Cardiac muscle cell (in vitro differentiated cells and primary cell): Measurements from ENCODE around the gene PSRC1. TPM values are rescaled to one million over a fixed set of nuclear protein-coding genes. Genes with fewer than 3 reads are reported as not detected.

ENCODE experiments used
- DNase-seq, 2 donors: peaks; one replicate each; pipeline versions ENCODE4 v3.0.0 to v3.0.0-alpha.2; 2010 to 2017; ENCODE audit warnings: low read depth in 1 of 2, low spot score in 1 of 2
- H3K27ac ChIP-seq: fragments of 200-600 bp; sonication (generic); 2 replicates; pipeline ENCODE4 v1.5.1; 2016
- H3K27me3 ChIP-seq: fragments of 200-600 bp; sonication (generic); 2 replicates; pipeline ENCODE4 v1.6.0; 2016; ENCODE audit warnings: control low read depth
- H3K36me3 ChIP-seq: fragments of 200-600 bp; sonication (generic); 2 replicates; pipeline ENCODE4 v1.5.1; 2016; ENCODE audit warnings: control low read depth
- H3K4me1 ChIP-seq: fragments of 200-600 bp; sonication (generic); 2 replicates; pipeline ENCODE4 v1.8.1; 2017; ENCODE audit warnings: low read depth, mild to moderate bottlenecking, mixed run types
- H3K4me3 ChIP-seq: fragments of 200-600 bp; sonication (generic); 2 replicates; pipeline ENCODE4 v1.5.1; 2016; ENCODE audit warnings: mild to moderate bottlenecking
- H3K9me3 ChIP-seq: fragments of 200-600 bp; sonication (generic); 2 replicates; pipeline ENCODE4 v1.5.1; 2017; ENCODE audit warnings: low read depth, mild to moderate bottlenecking, control low read depth
- CTCF ChIP-seq: IDR thresholded peaks from 2 replicates; pipeline ENCODE4 v1.5.1; 2012; ENCODE audit warnings: low read depth, mild to moderate bottlenecking, low read length
- polyA plus RNA-seq: library from polyadenylated mRNA; unstranded; fragments of >200 nt; fragmentation: Nextera tagmentation; extraction: Ambion mirVana; gene quantifications from 2 replicates; pipeline ENCODE4 v1.2.1, GENCODE V29; 2016
- total RNA-seq: library from RNA; depleted of rRNA; stranded (reverse); fragments of >200 nt; gene quantifications from 2 replicates; pipeline ENCODE4 v1.2.3, GENCODE V29; 2016

PSRC1 gene
- total and polyA plus RNA-seq, 2 experiments from 2014 or later, result 13.4 to 41.8 TPM

GRCh38 chr1:109238382-109238781, 44.6 kb downstream of the PSRC1 start:
- TF ChIP-seq CTCF, result no peak
- H3K27ac ChIP-seq, result no peak overlapping the region
- no peak for DNase-seq
- no peaks in the 10 kb centered on the region for H3K9me3 ChIP-seq
- no peak overlapping the region for H3K4me3 ChIP-seq
- H3K36me3 ChIP-seq, result peaks cover 31% of the 10 kb centered on the region
- no peaks in the 10 kb centered on the region for H3K27me3 ChIP-seq
- H3K4me1 ChIP-seq, result peaks cover 6% of the 10 kb centered on the region

GRCh38 chr1:109237512-109237911, 45.4 kb downstream of the PSRC1 start:
- peaks cover 35% of the 10 kb centered on the region for H3K36me3 ChIP-seq
- TF ChIP-seq CTCF, result no peak
- H3K4me1 ChIP-seq, result peaks cover 6% of the 10 kb centered on the region
- no peak overlapping the region for H3K27ac ChIP-seq
- no peak overlapping the region for H3K4me3 ChIP-seq
- DNase-seq, result no peak
- H3K27me3 ChIP-seq, result no peaks in the 10 kb centered on the region
- H3K9me3 ChIP-seq, result no peaks in the 10 kb centered on the region

- no peak for TF ChIP-seq CTCF
- Histone ChIP-seq H3K36me3 (peaks cover 46% of the 10 kb centered on the region), H3K27me3 (no peaks in the 10 kb centered on the region), H3K9me3 (no peaks in the 10 kb centered on the region), H3K4me1 (no peaks in the 10 kb centered on the region), H3K27ac (no peak overlapping the region), H3K4me3 (no peak overlapping the region)
- no peak for DNase-seq
Measured at GRCh38 chr1:109235137-109235536, 47.8 kb downstream of the PSRC1 start.

GRCh38 chr1:109231066-109231465, 51.9 kb downstream of the PSRC1 start:
- DNase-seq, result no peak
- Histone ChIP-seq H3K9me3 (no peaks in the 10 kb centered on the region), H3K36me3 (peaks cover 46% of the 10 kb centered on the region), H3K4me1 (no peaks in the 10 kb centered on the region), H3K4me3 (no peak overlapping the region), H3K27me3 (no peaks in the 10 kb centered on the region), H3K27ac (no peak overlapping the region)
- TF ChIP-seq CTCF, result no peak

Other genes with a start within 250 kb of the PSRC1 start
- 6.7 and 6.9 TPM in 2 replicates for gene WDR47, start 241.0 kb downstream of the PSRC1 start, total RNA-seq
- 7.9 and 9.1 TPM in 2 replicates for gene WDR47, start 241.0 kb downstream of the PSRC1 start, polyA plus RNA-seq
- 8.8 and 14.0 TPM in 2 replicates for gene TAF13, start 207.1 kb downstream of the PSRC1 start, total RNA-seq
- 4.5 and 7.2 TPM in 2 replicates for gene TAF13, start 207.1 kb downstream of the PSRC1 start, polyA plus RNA-seq
- 16.5 and 19.3 TPM in 2 replicates for gene TMEM167B, start 192.4 kb downstream of the PSRC1 start, total RNA-seq
- 16.4 and 18.7 TPM in 2 replicates for gene TMEM167B, start 192.4 kb downstream of the PSRC1 start, polyA plus RNA-seq
- gene ELAPOR1, start 169.0 kb downstream of the PSRC1 start, total RNA-seq, result 0.11 TPM in 1 of 2 replicates, not detected in the other
- not detected in 2 replicates for gene ELAPOR1, start 169.0 kb downstream of the PSRC1 start, polyA plus RNA-seq
- 88.2 and 103 TPM in 2 replicates for gene SARS1, start 69.2 kb downstream of the PSRC1 start, total RNA-seq
- 109 and 115 TPM in 2 replicates for gene SARS1, start 69.2 kb downstream of the PSRC1 start, polyA plus RNA-seq
- 10.3 and 12.9 TPM in 2 replicates for gene CELSR2, start 33.6 kb downstream of the PSRC1 start, total RNA-seq
- gene CELSR2, start 33.6 kb downstream of the PSRC1 start, polyA plus RNA-seq, result 5.8 and 6.1 TPM in 2 replicates
- gene MYBPHL, start 23.9 kb upstream of the PSRC1 start, total RNA-seq, result not detected in 2 replicates
- 0.57 TPM in 1 of 2 replicates, not detected in the other for gene MYBPHL, start 23.9 kb upstream of the PSRC1 start, polyA plus RNA-seq
- gene SORT1, start 114.8 kb upstream of the PSRC1 start, total RNA-seq, result 25.0 and 25.9 TPM in 2 replicates
- gene SORT1, start 114.8 kb upstream of the PSRC1 start, polyA plus RNA-seq, result 27.6 and 35.8 TPM in 2 replicates
- 23.9 and 24.8 TPM in 2 replicates for gene PSMA5, start 143.3 kb upstream of the PSRC1 start, total RNA-seq
- gene PSMA5, start 143.3 kb upstream of the PSRC1 start, polyA plus RNA-seq, result 96.6 and 103 TPM in 2 replicates
- 10.7 and 17.8 TPM in 2 replicates for gene SYPL2, start 183.4 kb upstream of the PSRC1 start, total RNA-seq
- gene SYPL2, start 183.4 kb upstream of the PSRC1 start, polyA plus RNA-seq, result 17.0 and 27.3 TPM in 2 replicates
- 14.7 and 17.8 TPM in 2 replicates for gene ATXN7L2, start 200.8 kb upstream of the PSRC1 start, total RNA-seq
- 7.0 and 11.9 TPM in 2 replicates for gene ATXN7L2, start 200.8 kb upstream of the PSRC1 start, polyA plus RNA-seq
- gene CYB561D1, start 210.9 kb upstream of the PSRC1 start, total RNA-seq, result 5.3 and 7.2 TPM in 2 replicates
- 5.5 and 6.6 TPM in 2 replicates for gene CYB561D1, start 210.9 kb upstream of the PSRC1 start, polyA plus RNA-seq
- 10.5 and 11.2 TPM in 2 replicates for gene AMIGO1, start 226.6 kb upstream of the PSRC1 start, total RNA-seq
- gene AMIGO1, start 226.6 kb upstream of the PSRC1 start, polyA plus RNA-seq, result 7.7 and 10.1 TPM in 2 replicates